MCF 10A (cell line): ENCODE results near the gene ZC3H11A. TPM values are rescaled to one million over a fixed set of nuclear protein-coding genes. Genes with fewer than 3 reads are reported as not detected.

Experiments used
- BruUV-seq: library from RNA; stranded (reverse); fragments of 400-500 nt; replicated peaks from 2 replicates; lab custom pipeline; 2021; lab: Mats Ljungman, UMichigan
- CTCF ChIA-PET: fragments of 300-600 bp; sonication (Branson Sonifier 250); formaldehyde crosslinking; extraction: SDS; loops from one replicate; lab custom pipeline; 2021; ENCODE audit warnings: antibody characterized with exemption, inconsistent platforms; lab: Yijun Ruan, JAX
- POLR2A ChIA-PET: fragments of 300-600, 350-650 bp; sonication (Branson Sonifier 250); formaldehyde crosslinking; extraction: SDS; loops from one replicate; lab custom pipeline; 2020; ENCODE audit warnings: antibody characterized with exemption, inconsistent platforms; lab: Yijun Ruan, JAX
- DNase-seq: peaks from one replicate; pipeline ENCODE4 v3.0.0-alpha.2; 2018; ENCODE audit not compliant: unreplicated experiment
- H3K27ac Mint-ChIP-seq: one replicate; pipeline ENCODE4 v1.8.0; 2022; ENCODE audit warnings: mild to moderate bottlenecking, low read depth, mixed read lengths; ENCODE audit not compliant: unreplicated experiment
- H3K27me3 Mint-ChIP-seq: one replicate; pipeline ENCODE4 v1.8.0; 2022; ENCODE audit warnings: mixed read lengths; ENCODE audit not compliant: insufficient read depth, unreplicated experiment
- H3K36me3 Mint-ChIP-seq: one replicate; pipeline ENCODE4 v1.8.0; 2022; ENCODE audit warnings: mild to moderate bottlenecking, moderate library complexity, mixed read lengths; ENCODE audit not compliant: insufficient read depth, unreplicated experiment
- H3K4me1 Mint-ChIP-seq: one replicate; pipeline ENCODE4 v1.8.0; 2022; ENCODE audit warnings: mixed read lengths; ENCODE audit not compliant: insufficient read depth, unreplicated experiment
- H3K4me3 Mint-ChIP-seq: one replicate; pipeline ENCODE4 v1.8.0; 2022; ENCODE audit warnings: mild to moderate bottlenecking, moderate library complexity, mixed read lengths; ENCODE audit not compliant: unreplicated experiment
- H3K9me3 Mint-ChIP-seq: one replicate; pipeline ENCODE4 v1.8.0; 2022; ENCODE audit warnings: mixed read lengths; ENCODE audit not compliant: unreplicated experiment
- intact Hi-C: fragments of 100-400 bp; cut with micrococcal nuclease; formaldehyde crosslinking; loops from 2 replicates; pipeline ENCODE4 v1.14.1; 2022
- total RNA-seq: library from RNA; stranded (reverse); gene quantifications from 2 replicates; pipeline ENCODE4 v1.2.3, GENCODE V29; 2022
- TF ChIP-seq, protein P1 (sequence below): fragments of 200-600 bp; IDR thresholded peaks from one replicate; pipeline ENCODE4 v1.8.0; 2022; ENCODE audit warnings: antibody characterized with exemption, mild to moderate bottlenecking; ENCODE audit not compliant: unreplicated experiment

The ZC3H11A gene
- total RNA-seq, 1 experiment from 2014 or later, result 156 TPM

DNA sequence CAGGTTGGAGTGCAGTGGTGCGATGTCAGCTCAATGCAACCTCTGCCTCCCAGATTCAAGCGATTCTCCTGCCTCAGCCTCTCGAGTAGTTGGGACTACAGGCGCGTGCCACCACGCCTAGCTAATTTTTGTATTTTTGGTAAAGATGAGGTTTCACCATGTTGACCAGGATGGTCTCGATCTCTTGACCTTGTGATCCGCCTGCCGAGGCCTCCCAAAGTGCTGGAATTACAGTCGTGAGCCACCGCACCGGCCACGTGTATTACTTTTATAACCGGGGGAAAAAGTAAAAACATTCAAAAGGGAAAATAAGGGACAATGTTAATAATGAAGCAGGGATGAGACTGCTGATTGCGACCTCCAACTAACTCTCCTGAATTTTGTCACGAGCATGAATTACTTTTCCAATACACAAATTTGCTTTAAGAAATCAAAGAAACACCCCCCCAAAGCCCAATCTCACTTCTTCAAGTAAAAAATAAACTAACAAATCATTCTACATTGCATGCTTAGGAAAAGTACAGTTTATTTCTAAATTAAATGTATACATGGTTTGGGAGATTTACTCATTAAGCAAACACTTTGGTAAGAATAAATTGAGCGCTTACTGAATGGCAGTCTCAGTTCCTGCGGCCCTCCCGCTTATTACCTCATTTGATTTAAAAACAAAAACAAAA, 521 bp upstream of the ZC3H11A start:
- POLR2A ChIA-PET, result interaction anchor here (0.6 to 4.3 kb wide), 13 partner anchors 9 to 184 kb away, joined by 3 to 32 read pairs (median 4); partner anchors contain the start of gene ATP2B4
- no peak for DNase-seq
- peaks cover 39% of the 10 kb centered on the region for H3K4me1 Mint-ChIP-seq
- no peaks in the 10 kb centered on the region for H3K9me3 Mint-ChIP-seq
- peak overlapping the region; percentile 98 for H3K27ac Mint-ChIP-seq
- H3K36me3 Mint-ChIP-seq, result peaks cover 38% of the 10 kb centered on the region
- peak overlapping the region; percentile 86 for H3K4me3 Mint-ChIP-seq
- TSS peak; percentile 89 for BruUV-seq
- no peaks in the 10 kb centered on the region for H3K27me3 Mint-ChIP-seq
- CTCF ChIA-PET, result interaction anchor here (0.7 to 1.8 kb wide), 5 partner anchors 19 to 334 kb away, joined by 3 to 11 read pairs (median 4); partner anchors contain the start of gene ATP2B4
- intact Hi-C loops, result loop anchor here (5.0 to 10.0 kb wide), 3 partner anchors 43 to 170 kb away; partner anchors contain the start of gene ATP2B4
- TF ChIP-seq, protein P1, sequence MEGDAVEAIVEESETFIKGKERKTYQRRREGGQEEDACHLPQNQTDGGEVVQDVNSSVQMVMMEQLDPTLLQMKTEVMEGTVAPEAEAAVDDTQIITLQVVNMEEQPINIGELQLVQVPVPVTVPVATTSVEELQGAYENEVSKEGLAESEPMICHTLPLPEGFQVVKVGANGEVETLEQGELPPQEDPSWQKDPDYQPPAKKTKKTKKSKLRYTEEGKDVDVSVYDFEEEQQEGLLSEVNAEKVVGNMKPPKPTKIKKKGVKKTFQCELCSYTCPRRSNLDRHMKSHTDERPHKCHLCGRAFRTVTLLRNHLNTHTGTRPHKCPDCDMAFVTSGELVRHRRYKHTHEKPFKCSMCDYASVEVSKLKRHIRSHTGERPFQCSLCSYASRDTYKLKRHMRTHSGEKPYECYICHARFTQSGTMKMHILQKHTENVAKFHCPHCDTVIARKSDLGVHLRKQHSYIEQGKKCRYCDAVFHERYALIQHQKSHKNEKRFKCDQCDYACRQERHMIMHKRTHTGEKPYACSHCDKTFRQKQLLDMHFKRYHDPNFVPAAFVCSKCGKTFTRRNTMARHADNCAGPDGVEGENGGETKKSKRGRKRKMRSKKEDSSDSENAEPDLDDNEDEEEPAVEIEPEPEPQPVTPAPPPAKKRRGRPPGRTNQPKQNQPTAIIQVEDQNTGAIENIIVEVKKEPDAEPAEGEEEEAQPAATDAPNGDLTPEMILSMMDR, result no peak

DNA sequence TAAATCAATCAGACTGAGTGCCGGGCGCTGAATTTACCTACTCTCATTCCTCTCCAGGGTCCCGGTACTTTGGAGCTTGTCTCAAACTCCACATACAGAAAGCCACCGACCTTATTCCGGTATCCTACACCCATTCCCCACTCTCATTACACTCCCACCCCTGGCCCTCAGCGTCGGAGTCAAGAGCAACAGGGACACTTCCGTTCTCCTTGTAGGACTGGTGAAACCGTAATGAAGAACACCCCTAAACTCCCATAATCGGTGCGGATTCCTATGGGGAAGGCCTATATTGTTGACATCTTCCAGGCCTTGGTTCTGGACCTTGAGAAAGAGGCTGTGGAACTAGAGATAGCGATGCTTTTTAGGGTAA, 798 bp downstream of the ZC3H11A start:
- POLR2A ChIA-PET, result interaction anchor here (0.7 to 4.3 kb wide), 18 partner anchors 10 to 358 kb away, joined by 3 to 32 read pairs (median 5); partner anchors contain the start of genes ATP2B4 and LAX1
- TSS peak; percentile 39 for BruUV-seq
- Mint-ChIP-seq H3K27me3 (no peaks in the 10 kb centered on the region), H3K36me3 (peaks cover 48% of the 10 kb centered on the region), H3K9me3 (no peaks in the 10 kb centered on the region), H3K4me1 (peaks cover 44% of the 10 kb centered on the region), H3K27ac (peak overlapping the region; percentile 98), H3K4me3 (peak overlapping the region; percentile 86)
- intact Hi-C loops, result loop anchor here (1.0 to 10.0 kb wide), 4 partner anchors 27 to 171 kb away; partner anchors contain the start of gene ATP2B4
- CTCF ChIA-PET, result interaction anchor here (0.7 to 3.0 kb wide), 4 partner anchors 39 to 545 kb away, joined by 3 to 18 read pairs (median 4); no protein-coding TSS in a partner anchor
- DNase-seq, result peak; percentile 69
- TF ChIP-seq, protein P1, result no peak

DNA sequence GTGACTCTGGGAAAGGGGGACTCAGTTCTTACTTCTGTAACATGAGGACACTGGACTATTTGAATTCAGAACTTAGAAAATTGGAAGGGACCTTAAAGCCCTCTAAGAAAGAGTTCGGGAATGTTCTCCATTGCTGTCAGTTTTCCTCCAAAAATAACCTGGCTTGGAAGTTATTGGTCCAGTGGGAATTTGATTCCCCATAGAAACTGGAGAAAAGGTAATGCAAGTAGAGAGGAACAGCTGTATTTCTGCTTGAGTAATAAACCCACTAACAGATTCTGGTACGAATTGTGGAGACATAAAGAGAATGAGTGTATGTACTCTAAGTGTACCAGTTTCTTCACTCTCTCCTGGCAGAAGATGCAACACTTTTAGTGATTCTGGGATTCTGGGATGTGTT, 1.8 kb downstream of the ZC3H11A start:
- ChIA-PET CTCF (interaction anchor here (0.6 to 3.0 kb wide), 6 partner anchors 38 to 293 kb away, joined by 3 to 23 read pairs (median 4); no protein-coding TSS in a partner anchor), POLR2A (interaction anchor here (0.6 to 4.3 kb wide), 26 partner anchors 11 to 954 kb away, joined by 3 to 32 read pairs (median 4); partner anchors contain the start of genes ATP2B4 and LAX1)
- TF ChIP-seq, protein P1, result no peak
- DNase-seq, result no peak
- intact Hi-C loops, result loop anchor here (5.0 to 10.0 kb wide), 3 partner anchors 45 to 172 kb away; partner anchors contain the start of gene ATP2B4
- peaks cover 44% of the 10 kb centered on the region for H3K4me1 Mint-ChIP-seq
- H3K36me3 Mint-ChIP-seq, result peaks cover 58% of the 10 kb centered on the region
- peak overlapping the region; percentile 86 for H3K4me3 Mint-ChIP-seq
- H3K9me3 Mint-ChIP-seq, result no peaks in the 10 kb centered on the region
- BruUV-seq, result no TSS peak
- peak overlapping the region; percentile 98 for H3K27ac Mint-ChIP-seq
- H3K27me3 Mint-ChIP-seq, result no peaks in the 10 kb centered on the region
